Hepatocyte (in vitro differentiated cells): ENCODE results near the gene KLRC4. TPM values are rescaled to one million over a fixed set of nuclear protein-coding genes. Genes with fewer than 3 reads are reported as not detected.

Experiments used
- DNase-seq: peaks from one replicate; pipeline ENCODE4 v3.0.0-alpha.2; 2016; ENCODE audit warnings: low spot score
- H2AFZ ChIP-seq: fragments of 200-600 bp; sonication (generic); 2 replicates; pipeline ENCODE4 v1.6.0; 2016; ENCODE audit warnings: antibody characterized with exemption, mild to moderate bottlenecking
- H3K27ac ChIP-seq: fragments of 200-600 bp; sonication (generic); 2 replicates; pipeline ENCODE4 v1.5.1; 2016; ENCODE audit warnings: mild to moderate bottlenecking
- H3K27me3 ChIP-seq: fragments of 200-600 bp; sonication (generic); 2 replicates; pipeline ENCODE4 v1.6.1; 2016
- H3K36me3 ChIP-seq: fragments of 200-600 bp; sonication (generic); replicated peaks from 2 replicates; pipeline ENCODE4 v1.5.1; 2016; ENCODE audit warnings: low read depth; ENCODE audit not compliant: insufficient read depth
- H3K4me1 ChIP-seq: fragments of 200-600 bp; sonication (generic); 2 replicates; pipeline ENCODE4 v1.5.1; 2016; ENCODE audit warnings: mild to moderate bottlenecking, moderate library complexity; ENCODE audit not compliant: insufficient read depth
- H3K4me2 ChIP-seq: fragments of 200-600 bp; sonication (generic); 2 replicates; pipeline ENCODE4 v1.6.0; 2016
- H3K4me3 ChIP-seq: fragments of 200-600 bp; sonication (generic); 2 replicates; pipeline ENCODE4 v1.5.1; 2016; ENCODE audit warnings: mild to moderate bottlenecking
- H3K79me2 ChIP-seq: fragments of 200-600 bp; sonication (generic); 2 replicates; pipeline ENCODE4 v1.6.0; 2017; ENCODE audit warnings: mild to moderate bottlenecking
- H3K9me2 ChIP-seq: fragments of 200-600 bp; sonication (generic); replicated peaks from 2 replicates; pipeline ENCODE4 v1.6.0; 2017; ENCODE audit warnings: mild to moderate bottlenecking; ENCODE audit not compliant: insufficient read depth
- H3K9me3 ChIP-seq: fragments of 200-600 bp; sonication (generic); 2 replicates; pipeline ENCODE4 v1.5.1; 2016; ENCODE audit warnings: low read depth, mild to moderate bottlenecking
- H4K20me1 ChIP-seq: fragments of 200-600 bp; sonication (generic); 2 replicates; pipeline ENCODE4 v1.6.0; 2016; ENCODE audit warnings: mild to moderate bottlenecking; ENCODE audit not compliant: insufficient read depth, poor library complexity, severe bottlenecking
- EZH2 ChIP-seq: fragments of 200-600 bp; sonication (generic); IDR thresholded peaks from 2 replicates; pipeline ENCODE4 v1.6.1; 2016; ENCODE audit warnings: antibody characterized with exemption, mild to moderate bottlenecking, borderline replicate concordance
- EZH2phosphoT487 ChIP-seq: fragments of 200-600 bp; sonication (generic); IDR thresholded peaks from one replicate; pipeline ENCODE4 v1.6.1; 2018; ENCODE audit warnings: antibody characterized with exemption, mild to moderate bottlenecking, low read depth, moderate library complexity; ENCODE audit not compliant: unreplicated experiment, severe bottlenecking
- WGBS: methylation state at CpG from one replicate; pipeline ENCODE4 v1.1.6; 2016; ENCODE audit warnings: low lambda C conversion rate; ENCODE audit errors: missing lambda C conversion rate; 5-methylcytosine and 5-hydroxymethylcytosine counted together
- polyA plus RNA-seq: library from polyadenylated mRNA; unstranded; fragments of >200 nt; fragmentation: Nextera tagmentation; extraction: Ambion mirVana; gene quantifications from 2 replicates; pipeline ENCODE4 v1.2.1, GENCODE V29; 2016
- total RNA-seq: library from RNA; depleted of rRNA; stranded (reverse); fragments of >200 nt; gene quantifications from 2 replicates; pipeline ENCODE4 v1.2.3, GENCODE V29; 2014
- TF ChIP-seq, protein P1 (sequence below): fragments of 200-600 bp; sonication (generic); IDR thresholded peaks from 2 replicates; pipeline ENCODE4 v1.5.1; 2016; ENCODE audit warnings: antibody characterized with exemption, mild to moderate bottlenecking; ENCODE audit not compliant: poor library complexity

The KLRC4 gene
- total and polyA plus RNA-seq, 2 experiments from 2014 or later = not detected

DNA sequence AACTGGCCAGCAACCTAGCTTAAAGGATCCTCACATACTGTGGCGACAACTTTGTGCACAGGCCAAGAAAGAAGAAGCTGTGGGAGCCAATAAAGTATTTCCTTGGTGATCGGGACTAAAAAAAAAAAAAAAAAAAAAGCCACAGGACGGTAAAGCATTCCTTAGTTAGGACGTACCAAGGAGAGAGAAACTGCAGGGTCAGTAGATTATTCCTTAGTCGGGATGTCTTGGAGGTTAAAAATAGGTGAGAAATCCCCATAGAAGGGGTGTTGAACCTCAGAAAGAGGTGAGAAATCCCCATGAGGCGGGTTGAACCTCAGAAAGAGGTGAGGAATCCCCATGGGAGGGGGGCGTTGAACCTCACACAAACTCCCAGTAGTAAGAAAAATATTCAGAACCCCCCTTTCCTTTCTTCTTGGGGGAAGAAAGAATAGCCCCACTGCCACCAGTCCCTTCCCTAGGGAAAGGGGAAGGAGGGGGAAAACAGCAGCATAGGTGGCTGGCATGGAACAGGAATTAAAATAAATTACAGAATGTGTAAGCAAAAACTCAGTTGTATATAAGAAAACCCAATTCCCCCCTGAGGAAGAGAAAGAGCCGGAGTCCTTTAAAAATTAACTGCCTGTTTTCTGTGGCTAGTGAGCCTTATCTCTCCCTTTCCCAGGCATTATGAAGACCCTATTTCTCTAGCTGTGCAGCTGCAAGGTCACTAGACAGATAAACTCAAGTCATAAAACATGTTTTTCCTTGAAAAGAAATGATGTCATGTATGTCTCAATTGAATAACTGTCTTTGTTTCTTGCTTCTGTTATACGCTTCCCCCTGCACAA is 46.5 kb downstream of the KLRC4 start:
- Histone ChIP-seq H3K27me3 (no peaks in the 10 kb centered on the region), H3K4me2 (peak overlapping the region; percentile 81), H3K9me2 (no peaks in the 10 kb centered on the region), H3K4me1 (peaks cover 45% of the 10 kb centered on the region), H2AFZ (peak overlapping the region; percentile 83), H3K36me3 (no peaks in the 10 kb centered on the region), H3K4me3 (no peak overlapping the region), H3K79me2 (peaks cover 3% of the 10 kb centered on the region), H4K20me1 (no peaks in the 10 kb centered on the region), H3K9me3 (no peaks in the 10 kb centered on the region), H3K27ac (peak overlapping the region; percentile 95)
- 23% methylated on average over 9 of the region's 9 CpGs for WGBS
- TF ChIP-seq EZH2 = no peak
- TF ChIP-seq, protein P1, sequence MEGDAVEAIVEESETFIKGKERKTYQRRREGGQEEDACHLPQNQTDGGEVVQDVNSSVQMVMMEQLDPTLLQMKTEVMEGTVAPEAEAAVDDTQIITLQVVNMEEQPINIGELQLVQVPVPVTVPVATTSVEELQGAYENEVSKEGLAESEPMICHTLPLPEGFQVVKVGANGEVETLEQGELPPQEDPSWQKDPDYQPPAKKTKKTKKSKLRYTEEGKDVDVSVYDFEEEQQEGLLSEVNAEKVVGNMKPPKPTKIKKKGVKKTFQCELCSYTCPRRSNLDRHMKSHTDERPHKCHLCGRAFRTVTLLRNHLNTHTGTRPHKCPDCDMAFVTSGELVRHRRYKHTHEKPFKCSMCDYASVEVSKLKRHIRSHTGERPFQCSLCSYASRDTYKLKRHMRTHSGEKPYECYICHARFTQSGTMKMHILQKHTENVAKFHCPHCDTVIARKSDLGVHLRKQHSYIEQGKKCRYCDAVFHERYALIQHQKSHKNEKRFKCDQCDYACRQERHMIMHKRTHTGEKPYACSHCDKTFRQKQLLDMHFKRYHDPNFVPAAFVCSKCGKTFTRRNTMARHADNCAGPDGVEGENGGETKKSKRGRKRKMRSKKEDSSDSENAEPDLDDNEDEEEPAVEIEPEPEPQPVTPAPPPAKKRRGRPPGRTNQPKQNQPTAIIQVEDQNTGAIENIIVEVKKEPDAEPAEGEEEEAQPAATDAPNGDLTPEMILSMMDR = no peak
- TF ChIP-seq EZH2phosphoT487 = no peak
- no peak for DNase-seq

DNA sequence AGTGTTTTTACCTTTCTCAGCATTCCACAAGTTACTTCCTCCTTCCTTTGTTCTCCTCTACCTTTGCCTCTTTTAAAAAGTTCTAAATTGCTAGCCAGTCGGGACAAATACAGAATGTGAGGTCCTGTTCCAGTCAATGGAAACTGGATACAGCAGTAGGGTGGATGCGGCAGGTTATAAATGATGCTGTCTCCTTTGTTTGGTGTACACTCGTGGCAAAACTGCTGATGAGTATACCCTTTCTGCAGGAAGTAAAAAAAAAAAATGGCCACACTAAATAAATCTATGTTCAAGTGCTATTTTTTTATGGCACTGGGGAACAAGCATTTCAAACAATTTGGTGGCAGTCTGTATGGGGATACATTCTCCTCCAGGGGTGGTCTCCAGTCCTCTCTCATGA is 47.2 kb downstream of the KLRC4 start:
- WGBS = 47% methylated on average over 3 of the region's 3 CpGs
- H3K9me2 ChIP-seq = no peaks in the 10 kb centered on the region
- peak overlapping the region; percentile 83 for H2AFZ ChIP-seq
- H3K4me3 ChIP-seq = no peak overlapping the region
- H3K79me2 ChIP-seq = no peaks in the 10 kb centered on the region
- H3K4me2 ChIP-seq = peak overlapping the region; percentile 81
- peaks cover 45% of the 10 kb centered on the region for H3K4me1 ChIP-seq
- no peaks in the 10 kb centered on the region for H4K20me1 ChIP-seq
- TF ChIP-seq EZH2 (no peak), EZH2phosphoT487 (no peak)
- TF ChIP-seq, protein P1 = no peak
- DNase-seq = no peak
- no peaks in the 10 kb centered on the region for H3K27me3 ChIP-seq
- H3K9me3 ChIP-seq = no peaks in the 10 kb centered on the region
- H3K36me3 ChIP-seq = no peaks in the 10 kb centered on the region
- H3K27ac ChIP-seq = peak overlapping the region; percentile 95

DNA sequence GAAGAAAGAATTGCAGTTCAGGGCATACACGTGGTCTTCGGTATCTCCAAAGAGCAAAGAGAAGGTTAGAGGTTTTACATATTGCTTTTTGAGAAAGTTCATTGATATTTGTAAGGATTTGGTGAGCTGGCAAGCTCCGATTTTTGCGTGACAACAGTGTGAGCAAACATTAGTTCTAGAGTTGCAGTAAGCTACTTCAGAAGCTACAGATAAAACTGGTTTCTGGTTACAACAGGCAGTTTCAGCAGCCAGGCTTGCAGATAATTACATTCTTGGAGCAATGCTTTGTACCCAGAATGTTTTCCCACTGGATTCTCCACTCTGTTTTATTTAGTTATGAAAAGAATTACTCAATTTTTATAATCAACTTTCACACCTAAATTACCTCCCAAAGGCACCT is 47.9 kb downstream of the KLRC4 start:
- Histone ChIP-seq H3K36me3 (no peaks in the 10 kb centered on the region), H3K9me2 (no peaks in the 10 kb centered on the region), H3K4me2 (peak overlapping the region; percentile 81), H3K27ac (peak overlapping the region; percentile 95), H4K20me1 (no peaks in the 10 kb centered on the region), H3K4me3 (no peak overlapping the region), H3K9me3 (no peaks in the 10 kb centered on the region), H3K79me2 (no peaks in the 10 kb centered on the region), H3K27me3 (no peaks in the 10 kb centered on the region), H2AFZ (peak overlapping the region; percentile 17), H3K4me1 (peaks cover 44% of the 10 kb centered on the region)
- DNase-seq = peak; percentile 62
- 30% methylated on average over 4 of the region's 4 CpGs for WGBS
- TF ChIP-seq EZH2phosphoT487 = no peak
- no peak for TF ChIP-seq EZH2
- TF ChIP-seq, protein P1 = no peak
